Activated T-cell treated with anti-CD3 and anti-CD28 coated beads, Interleukin-2, amount 50 U/mL, for 48 hours (primary cell): ENCODE measurements around the gene ZNF768.
"Not testable (repeated sequence)": the region's sequence is repeated elsewhere in the genome, so short reads cannot be mapped to it uniquely, and the experiment has no call there.

Experiments
- DNase-seq, 2 experiments: peaks; one replicate each; pipeline ENCODE4 v3.0.0-alpha.2; 2020

Gene ZNF768

GRCh38 chr16:30555315-30556124 lies 29.2 kb upstream of the ZNF768 start:
- DNase-seq: no peak

GRCh38 chr16:30554557-30555314 lies 28.4 kb upstream of the ZNF768 start:
- no peak for DNase-seq

- no peak for DNase-seq
These were observed 27.1 kb upstream of the ZNF768 start for GRCh38 chr16:30553393-30553899.

- no peak for DNase-seq
These were observed 26.6 kb upstream of the ZNF768 start for GRCh38 chr16:30552956-30553355.

GRCh38 chr16:30551781-30552180 lies 25.4 kb upstream of the ZNF768 start:
- DNase-seq: peak; percentile 72 to 75

GRCh38 chr16:30548416-30549253 lies 22.3 kb upstream of the ZNF768 start:
- DNase-seq: no peak

- DNase-seq: no peak
These were observed 19.7 kb upstream of the ZNF768 start for GRCh38 chr16:30546115-30546514.

GRCh38 chr16:30543067-30543466 lies 16.7 kb upstream of the ZNF768 start:
- no peak for DNase-seq

GRCh38 chr16:30541502-30542329 lies 15.3 kb upstream of the ZNF768 start:
- no peak for DNase-seq

GRCh38 chr16:30540916-30541464 lies 14.6 kb upstream of the ZNF768 start:
- DNase-seq: not testable (repeated sequence)

GRCh38 chr16:30539986-30540526 lies 13.7 kb upstream of the ZNF768 start:
- DNase-seq: not testable (repeated sequence)

- no peak for DNase-seq
These were observed 12.9 kb upstream of the ZNF768 start for GRCh38 chr16:30539000-30539964.

GRCh38 chr16:30536391-30537024 lies 10.1 kb upstream of the ZNF768 start:
- not testable (repeated sequence) for DNase-seq

GRCh38 chr16:30535777-30536190 lies 9.4 kb upstream of the ZNF768 start:
- DNase-seq: peak; percentile 82 to 84

- no peak for DNase-seq
These were observed 8.9 kb upstream of the ZNF768 start for GRCh38 chr16:30535106-30535776.

- DNase-seq: peak; percentile 93 to 94
These were observed 8.2 kb upstream of the ZNF768 start, which contains the start of gene ZNF747 for GRCh38 chr16:30534368-30535105. Gene ZNF747 (minus strand): TSS chr16:30534858. CDS start chr16:30534679, 179 bp downstream.

GRCh38 chr16:30533748-30534367 lies 7.5 kb upstream of the ZNF768 start:
- peak in 1 of 2 experiments; percentile 59 for DNase-seq

GRCh38 chr16:30533146-30533522 lies 6.8 kb upstream of the ZNF768 start:
- no peak for DNase-seq
